ENCODE results near the gene FRMD4A. TPM values are rescaled to one million over a fixed set of nuclear protein-coding genes. Genes with fewer than 3 reads are reported as not detected.

Gene FRMD4A
- total RNA-seq, 2 experiments from 2014 or later = 0.17 TPM; not detected in 1

GRCh38 chr10:14259696-14260566, 70.8 kb downstream of the FRMD4A start:
- Histone ChIP-seq H3K4me3 (ENCODE audit: low read depth, low read length, poor library complexity, severe bottlenecking) (no peak overlapping the region), H3K9me2 (ENCODE audit: insufficient read depth, low read length) (no peaks in the 10 kb centered on the region), H3K27ac (ENCODE audit: low read depth, low read length, poor library complexity, severe bottlenecking) (no peak overlapping the region), H3K79me2 (ENCODE audit: insufficient read depth, low read depth, low read length) (no peaks in the 10 kb centered on the region), H3K36me3 (ENCODE audit: insufficient read depth, low read length) (no peaks in the 10 kb centered on the region), H3K4me2 (ENCODE audit: low read length) (no peak overlapping the region), H2AFZ (ENCODE audit: low read length) (no peak overlapping the region), H4K20me1 (ENCODE audit: insufficient read depth, low read length) (no peaks in the 10 kb centered on the region), H3K4me1 (ENCODE audit: insufficient read depth, low read length, poor library complexity, severe bottlenecking) (no peaks in the 10 kb centered on the region), H3K9me3 (ENCODE audit: low read length) (no peaks in the 10 kb centered on the region)
- intact Hi-C loops (cut with micrococcal nuclease; ENCODE audit: unreplicated experiment) = no loop called here
- ChIA-PET POLR2A (interaction anchor here (0.6 kb wide), 1 partner anchor 53 kb away, joined by 4 read pairs; no protein-coding TSS in a partner anchor), CTCF (ENCODE audit: unreplicated experiment) (no interaction called here)
- no peak for DNase-seq (ENCODE audit: low spot score)
- BruUV-seq (replicated peaks) = no TSS peak
- TF ChIP-seq CTCF (conservative IDR thresholded peaks at IDR 0.05; ENCODE audit: low read length) (no peak), EZH2phosphoT487 (IDR thresholded peaks at IDR 0.05; ENCODE audit: borderline replicate concordance, low read depth, low read length) (no peak)

GRCh38 chr10:14254368-14254767, 76.4 kb downstream of the FRMD4A start:
- ChIA-PET POLR2A (no interaction called here), CTCF (ENCODE audit: unreplicated experiment) (no interaction called here)
- Histone ChIP-seq H3K4me1 (ENCODE audit: insufficient read depth, low read length, poor library complexity, severe bottlenecking) (no peaks in the 10 kb centered on the region), H3K27ac (ENCODE audit: low read depth, low read length, poor library complexity, severe bottlenecking) (no peak overlapping the region), H3K79me2 (ENCODE audit: insufficient read depth, low read depth, low read length) (no peaks in the 10 kb centered on the region), H4K20me1 (ENCODE audit: insufficient read depth, low read length) (no peaks in the 10 kb centered on the region), H3K36me3 (ENCODE audit: insufficient read depth, low read length) (no peaks in the 10 kb centered on the region), H3K9me2 (ENCODE audit: insufficient read depth, low read length) (no peaks in the 10 kb centered on the region), H3K9me3 (ENCODE audit: low read length) (no peaks in the 10 kb centered on the region), H3K4me2 (ENCODE audit: low read length) (no peak overlapping the region), H3K4me3 (ENCODE audit: low read depth, low read length, poor library complexity, severe bottlenecking) (no peak overlapping the region), H2AFZ (ENCODE audit: low read length) (no peak overlapping the region)
- intact Hi-C loops (cut with micrococcal nuclease; ENCODE audit: unreplicated experiment) = no loop called here
- DNase-seq (ENCODE audit: low spot score) = no peak
- BruUV-seq (replicated peaks) = no TSS peak
- no peak for TF ChIP-seq CTCF (conservative IDR thresholded peaks at IDR 0.05; ENCODE audit: low read length)
- TF ChIP-seq EZH2phosphoT487 (IDR thresholded peaks at IDR 0.05; ENCODE audit: borderline replicate concordance, low read depth, low read length) = no peak

- H3K27ac ChIP-seq (ENCODE audit: low read depth, low read length, poor library complexity, severe bottlenecking) = no peak overlapping the region
- no peaks in the 10 kb centered on the region for H4K20me1 ChIP-seq (ENCODE audit: insufficient read depth, low read length)
- no peak overlapping the region for H3K4me2 ChIP-seq (ENCODE audit: low read length)
- no TSS peak for BruUV-seq (replicated peaks)
- CTCF ChIA-PET (ENCODE audit: unreplicated experiment) = no interaction called here
- H3K4me3 ChIP-seq (ENCODE audit: low read depth, low read length, poor library complexity, severe bottlenecking) = no peak overlapping the region
- no peaks in the 10 kb centered on the region for H3K36me3 ChIP-seq (ENCODE audit: insufficient read depth, low read length)
- H2AFZ ChIP-seq (ENCODE audit: low read length) = no peak overlapping the region
- no peaks in the 10 kb centered on the region for H3K4me1 ChIP-seq (ENCODE audit: insufficient read depth, low read length, poor library complexity, severe bottlenecking)
- no peaks in the 10 kb centered on the region for H3K9me2 ChIP-seq (ENCODE audit: insufficient read depth, low read length)
- no peak for DNase-seq (ENCODE audit: low spot score)
- POLR2A ChIA-PET = no interaction called here
- no peaks in the 10 kb centered on the region for H3K79me2 ChIP-seq (ENCODE audit: insufficient read depth, low read depth, low read length)
- TF ChIP-seq EZH2phosphoT487 (IDR thresholded peaks at IDR 0.05; ENCODE audit: borderline replicate concordance, low read depth, low read length) (no peak), CTCF (conservative IDR thresholded peaks at IDR 0.05; ENCODE audit: low read length) (no peak)
- intact Hi-C loops (cut with micrococcal nuclease; ENCODE audit: unreplicated experiment) = no loop called here
- H3K9me3 ChIP-seq (ENCODE audit: low read length) = no peaks in the 10 kb centered on the region
Measured at GRCh38 chr10:14253711-14254110, 77.0 kb downstream of the FRMD4A start.
